SK-N-SH treated with all-trans-retinoic acid at 6 μM for 48 hours (cell line): Measurements from ENCODE around the gene TUBB6.

Experiments used
- ATAC-seq: fragments of 200-7000 bp; cut with Tn5 transposase; 3 replicates; pipeline ENCODE4 v1.9.1; 2020; ENCODE audit warnings: mild to moderate bottlenecking, moderate library complexity
- ARNTL ChIP-seq: fragments of 450-650 bp; formaldehyde crosslinking; IDR thresholded peaks from 2 replicates; pipeline ENCODE4 v1.5.0; 2020; ENCODE audit warnings: low read depth, mild to moderate bottlenecking, moderate library complexity, borderline replicate concordance
- BACH2 ChIP-seq: fragments of 250-450 bp; sonication (Bioruptor Pico); IDR thresholded peaks from 2 replicates; pipeline ENCODE4 v1.9.0; 2021; ENCODE audit warnings: mild to moderate bottlenecking, borderline replicate concordance
- CREB5 ChIP-seq: fragments of 250-450 bp; sonication (Bioruptor Pico); IDR thresholded peaks from 2 replicates; pipeline ENCODE4 v1.5.1; 2020; ENCODE audit warnings: low read depth, mild to moderate bottlenecking, moderate library complexity
- CSRNP3 ChIP-seq: fragments of 250-450 bp; sonication (Bioruptor Pico); IDR thresholded peaks from 2 replicates; pipeline ENCODE4 v1.5.1; 2021; ENCODE audit warnings: mild to moderate bottlenecking, moderate library complexity
- ESRRG ChIP-seq: fragments of 250-450 bp; sonication (Bioruptor Pico); IDR thresholded peaks from 2 replicates; pipeline ENCODE4 v1.6.1; 2021; ENCODE audit warnings: mild to moderate bottlenecking
- GLIS3 ChIP-seq: fragments of 250-450 bp; sonication (Bioruptor Pico); IDR thresholded peaks from 2 replicates; pipeline ENCODE4 v1.5.0; 2020; ENCODE audit warnings: mild to moderate bottlenecking, moderate library complexity
- ISL1 ChIP-seq: fragments of 250-450 bp; sonication (Bioruptor Pico); IDR thresholded peaks from 2 replicates; pipeline ENCODE4 v2.1.2; 2022; ENCODE audit warnings: mild to moderate bottlenecking, moderate library complexity
- OSR1 ChIP-seq: fragments of 250-450 bp; sonication (Bioruptor Pico); IDR thresholded peaks from 2 replicates; pipeline ENCODE4 v1.8.0; 2022; ENCODE audit warnings: moderate library complexity, mild to moderate bottlenecking, inconsistent platforms
- PATZ1 ChIP-seq: fragments of 250-450 bp; sonication (Bioruptor Pico); IDR thresholded peaks from 2 replicates; pipeline ENCODE4 v1.8.0; 2020; ENCODE audit warnings: mild to moderate bottlenecking, moderate library complexity, borderline replicate concordance
- RARB ChIP-seq: fragments of 250-450 bp; sonication (Bioruptor Pico); IDR thresholded peaks from 2 replicates; pipeline ENCODE4 v1.8.0; 2021; ENCODE audit warnings: mild to moderate bottlenecking, moderate library complexity
- TCF4 ChIP-seq: fragments of 250-450 bp; sonication (Bioruptor Pico); IDR thresholded peaks from 2 replicates; pipeline ENCODE4 v1.8.0; 2021; ENCODE audit warnings: mild to moderate bottlenecking, moderate library complexity, borderline replicate concordance
- ZC3H10 ChIP-seq: fragments of 250-450 bp; sonication (Bioruptor Pico); IDR thresholded peaks from 2 replicates; pipeline ENCODE4 v1.5.1; 2021; ENCODE audit warnings: mild to moderate bottlenecking, moderate library complexity
- ZFP3 ChIP-seq: fragments of 250-450 bp; sonication (Bioruptor Pico); IDR thresholded peaks from 2 replicates; pipeline ENCODE4 v1.5.0; 2020; ENCODE audit warnings: mild to moderate bottlenecking, moderate library complexity
- ZFP30 ChIP-seq: fragments of 450-650 bp; formaldehyde crosslinking; IDR thresholded peaks from 2 replicates; pipeline ENCODE4 v1.5.0; 2022; ENCODE audit warnings: mild to moderate bottlenecking, moderate library complexity
- ZNF8 ChIP-seq: fragments of 450-650 bp; formaldehyde crosslinking; IDR thresholded peaks from 2 replicates; pipeline ENCODE4 v1.5.0; 2020; ENCODE audit warnings: mild to moderate bottlenecking, moderate library complexity
- TF ChIP-seq, protein P1 (sequence below): fragments of 250-450 bp; sonication (Bioruptor Pico); IDR thresholded peaks from 2 replicates; pipeline ENCODE4 v1.5.0; 2020; ENCODE audit warnings: mild to moderate bottlenecking, moderate library complexity
- TF ChIP-seq, protein P2 (sequence below): fragments of 250-450 bp; sonication (Bioruptor Pico); IDR thresholded peaks from 2 replicates; pipeline ENCODE4 v1.8.0; 2021; ENCODE audit warnings: low read depth, mild to moderate bottlenecking, moderate library complexity, borderline replicate concordance

TUBB6 gene

DNA sequence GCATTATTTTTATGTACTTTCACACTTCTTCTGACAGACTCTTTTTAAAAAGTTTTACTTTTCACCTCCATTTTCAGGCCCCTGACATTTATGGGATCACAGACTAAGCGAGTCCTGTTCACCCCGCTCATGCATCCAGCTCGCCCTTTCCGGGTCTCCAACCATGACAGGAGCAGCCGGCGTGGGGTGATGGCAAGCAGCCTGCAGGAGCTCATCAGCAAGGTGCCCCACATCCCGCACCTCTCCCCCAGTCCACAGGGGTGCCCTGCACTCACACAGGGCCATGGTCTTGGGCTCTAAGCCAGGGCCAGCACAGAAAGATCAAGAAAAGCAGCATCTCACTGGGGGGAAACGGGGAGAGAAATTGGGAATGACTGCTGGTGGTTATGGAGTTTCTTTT, 45.3 kb upstream of the TUBB6 start:
- no peak for ATAC-seq
- TF ChIP-seq, protein P1, sequence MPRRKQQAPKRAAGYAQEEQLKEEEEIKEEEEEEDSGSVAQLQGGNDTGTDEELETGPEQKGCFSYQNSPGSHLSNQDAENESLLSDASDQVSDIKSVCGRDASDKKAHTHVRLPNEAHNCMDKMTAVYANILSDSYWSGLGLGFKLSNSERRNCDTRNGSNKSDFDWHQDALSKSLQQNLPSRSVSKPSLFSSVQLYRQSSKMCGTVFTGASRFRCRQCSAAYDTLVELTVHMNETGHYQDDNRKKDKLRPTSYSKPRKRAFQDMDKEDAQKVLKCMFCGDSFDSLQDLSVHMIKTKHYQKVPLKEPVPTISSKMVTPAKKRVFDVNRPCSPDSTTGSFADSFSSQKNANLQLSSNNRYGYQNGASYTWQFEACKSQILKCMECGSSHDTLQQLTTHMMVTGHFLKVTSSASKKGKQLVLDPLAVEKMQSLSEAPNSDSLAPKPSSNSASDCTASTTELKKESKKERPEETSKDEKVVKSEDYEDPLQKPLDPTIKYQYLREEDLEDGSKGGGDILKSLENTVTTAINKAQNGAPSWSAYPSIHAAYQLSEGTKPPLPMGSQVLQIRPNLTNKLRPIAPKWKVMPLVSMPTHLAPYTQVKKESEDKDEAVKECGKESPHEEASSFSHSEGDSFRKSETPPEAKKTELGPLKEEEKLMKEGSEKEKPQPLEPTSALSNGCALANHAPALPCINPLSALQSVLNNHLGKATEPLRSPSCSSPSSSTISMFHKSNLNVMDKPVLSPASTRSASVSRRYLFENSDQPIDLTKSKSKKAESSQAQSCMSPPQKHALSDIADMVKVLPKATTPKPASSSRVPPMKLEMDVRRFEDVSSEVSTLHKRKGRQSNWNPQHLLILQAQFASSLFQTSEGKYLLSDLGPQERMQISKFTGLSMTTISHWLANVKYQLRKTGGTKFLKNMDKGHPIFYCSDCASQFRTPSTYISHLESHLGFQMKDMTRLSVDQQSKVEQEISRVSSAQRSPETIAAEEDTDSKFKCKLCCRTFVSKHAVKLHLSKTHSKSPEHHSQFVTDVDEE (CRISPR knock-in tag) = no peak
- TF ChIP-seq CREB5 (CRISPR knock-in tag) (no peak), GLIS3 (CRISPR knock-in tag) (no peak), ZFP3 (CRISPR knock-in tag) (no peak), TCF4 (CRISPR knock-in tag) (no peak), CSRNP3 (no peak), BACH2 (CRISPR knock-in tag) (no peak), RARB (no peak), OSR1 (CRISPR knock-in tag) (no peak), ZNF8 (CRISPR knock-in tag) (no peak)
- TF ChIP-seq, protein P2, sequence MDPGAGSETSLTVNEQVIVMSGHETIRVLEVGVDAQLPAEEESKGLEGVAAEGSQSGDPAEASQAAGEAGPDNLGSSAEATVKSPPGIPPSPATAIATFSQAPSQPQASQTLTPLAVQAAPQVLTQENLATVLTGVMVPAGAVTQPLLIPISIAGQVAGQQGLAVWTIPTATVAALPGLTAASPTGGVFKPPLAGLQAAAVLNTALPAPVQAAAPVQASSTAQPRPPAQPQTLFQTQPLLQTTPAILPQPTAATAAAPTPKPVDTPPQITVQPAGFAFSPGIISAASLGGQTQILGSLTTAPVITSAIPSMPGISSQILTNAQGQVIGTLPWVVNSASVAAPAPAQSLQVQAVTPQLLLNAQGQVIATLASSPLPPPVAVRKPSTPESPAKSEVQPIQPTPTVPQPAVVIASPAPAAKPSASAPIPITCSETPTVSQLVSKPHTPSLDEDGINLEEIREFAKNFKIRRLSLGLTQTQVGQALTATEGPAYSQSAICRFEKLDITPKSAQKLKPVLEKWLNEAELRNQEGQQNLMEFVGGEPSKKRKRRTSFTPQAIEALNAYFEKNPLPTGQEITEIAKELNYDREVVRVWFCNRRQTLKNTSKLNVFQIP (CRISPR knock-in tag) = no peak

DNA sequence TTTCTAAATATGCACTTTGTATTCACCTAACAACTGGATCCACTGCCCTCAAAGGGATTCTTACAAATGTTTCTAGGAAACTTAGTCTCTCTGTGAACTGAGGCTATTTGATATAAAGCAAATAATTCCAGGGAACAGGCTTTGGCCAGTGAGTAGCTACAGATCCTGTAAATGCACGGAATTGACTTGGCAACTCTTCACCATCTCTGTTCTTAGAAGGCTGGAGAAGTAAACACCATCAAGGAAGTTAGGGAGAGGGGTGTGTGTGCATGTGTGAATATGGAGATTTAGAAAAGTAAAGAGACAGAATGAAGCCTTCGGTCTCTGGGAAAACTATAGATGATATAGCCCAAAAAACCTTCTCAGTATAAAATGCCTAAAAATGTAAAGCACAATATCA, 43.2 kb upstream of the TUBB6 start:
- no peak for TF ChIP-seq ZFP30 (CRISPR knock-in tag)
- TF ChIP-seq TCF4 (CRISPR knock-in tag) = no peak
- TF ChIP-seq, all 23 proteins: peak for 0
- no peak for ATAC-seq

DNA sequence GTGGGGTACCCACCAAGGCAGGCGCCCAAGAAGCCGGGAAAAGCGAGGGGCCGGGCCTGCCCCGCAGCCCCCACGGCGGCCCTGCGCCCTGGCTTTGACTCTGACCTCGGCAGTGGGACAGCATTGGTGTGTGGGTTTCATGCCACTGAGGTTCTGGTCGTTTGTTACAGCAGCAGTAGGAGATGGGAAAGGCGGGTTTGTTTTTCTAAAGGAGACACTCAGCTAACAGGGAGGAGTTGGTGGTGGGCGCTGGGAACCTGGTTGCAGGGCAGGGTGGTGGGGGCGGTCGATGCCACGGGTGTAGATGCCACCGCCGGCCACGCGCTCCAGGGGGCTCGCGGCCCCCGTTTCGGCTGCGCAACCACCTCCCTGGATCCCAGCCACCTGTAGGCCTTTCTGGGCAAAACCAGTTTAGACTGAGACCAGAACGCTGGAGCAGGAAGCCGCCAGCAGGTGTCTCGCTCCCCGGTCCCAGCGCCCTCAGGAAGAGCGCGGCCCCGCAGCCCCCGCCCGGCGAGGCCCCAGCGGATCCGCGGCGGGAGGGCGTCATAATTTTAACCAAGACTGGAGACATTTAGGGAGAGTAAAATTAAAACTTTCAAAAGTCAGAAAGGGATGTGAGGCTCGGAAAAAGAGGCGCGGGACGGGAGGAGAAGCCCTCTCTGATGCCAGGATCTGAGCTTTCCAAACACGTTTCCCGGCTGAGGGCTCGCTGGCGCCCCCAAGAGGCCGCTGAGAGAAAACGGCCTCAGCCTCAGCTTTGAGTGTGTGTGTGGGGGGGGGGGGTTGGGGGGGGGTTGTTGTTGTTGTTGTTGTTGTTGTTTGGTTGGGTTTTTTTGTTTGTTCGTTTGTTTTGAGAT, 36.4 kb upstream of the TUBB6 start:
- peak; percentile 94 for ATAC-seq
- no peak for TF ChIP-seq ARNTL (CRISPR knock-in tag)
- peak; percentile 28; the same call in 1 of the 2 replicates for TF ChIP-seq PATZ1 (CRISPR knock-in tag)

DNA sequence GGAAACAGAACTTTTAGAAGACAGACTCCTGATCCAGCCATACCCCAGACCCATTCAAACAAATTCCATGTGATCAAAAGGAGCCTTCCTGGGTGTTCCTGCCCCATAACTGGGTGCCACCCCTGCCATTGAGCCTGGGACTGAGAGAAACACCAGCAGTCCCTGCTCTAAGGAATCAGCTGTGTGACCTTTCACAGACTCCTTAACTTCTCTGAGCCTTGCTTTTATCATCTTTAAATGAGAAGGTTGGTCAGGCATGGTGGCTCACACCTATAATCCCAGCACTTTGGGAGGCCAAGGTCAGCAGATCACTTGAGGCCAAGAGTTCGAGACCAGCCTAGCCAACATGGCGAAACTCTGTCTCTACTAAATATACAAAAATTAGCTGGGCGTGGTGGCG, 33.2 kb upstream of the TUBB6 start:
- ATAC-seq = no peak
- TF ChIP-seq ZNF8 (CRISPR knock-in tag) (no peak), ZC3H10 (CRISPR knock-in tag) (no peak), BACH2 (CRISPR knock-in tag) (no peak), GLIS3 (CRISPR knock-in tag) (no peak), ISL1 (CRISPR knock-in tag) (no peak), ESRRG (CRISPR knock-in tag) (no peak), RARB (no peak)
- TF ChIP-seq, protein P2 (CRISPR knock-in tag) = no peak
